ENCODE data around the gene ASPHD1. TPM values are rescaled to one million over a fixed set of nuclear protein-coding genes. Genes with fewer than 3 reads are reported as not detected.

Gene ASPHD1
- total RNA-seq, 4 donors from 2014 or later, result 0.42 TPM; not detected in 3

DNA sequence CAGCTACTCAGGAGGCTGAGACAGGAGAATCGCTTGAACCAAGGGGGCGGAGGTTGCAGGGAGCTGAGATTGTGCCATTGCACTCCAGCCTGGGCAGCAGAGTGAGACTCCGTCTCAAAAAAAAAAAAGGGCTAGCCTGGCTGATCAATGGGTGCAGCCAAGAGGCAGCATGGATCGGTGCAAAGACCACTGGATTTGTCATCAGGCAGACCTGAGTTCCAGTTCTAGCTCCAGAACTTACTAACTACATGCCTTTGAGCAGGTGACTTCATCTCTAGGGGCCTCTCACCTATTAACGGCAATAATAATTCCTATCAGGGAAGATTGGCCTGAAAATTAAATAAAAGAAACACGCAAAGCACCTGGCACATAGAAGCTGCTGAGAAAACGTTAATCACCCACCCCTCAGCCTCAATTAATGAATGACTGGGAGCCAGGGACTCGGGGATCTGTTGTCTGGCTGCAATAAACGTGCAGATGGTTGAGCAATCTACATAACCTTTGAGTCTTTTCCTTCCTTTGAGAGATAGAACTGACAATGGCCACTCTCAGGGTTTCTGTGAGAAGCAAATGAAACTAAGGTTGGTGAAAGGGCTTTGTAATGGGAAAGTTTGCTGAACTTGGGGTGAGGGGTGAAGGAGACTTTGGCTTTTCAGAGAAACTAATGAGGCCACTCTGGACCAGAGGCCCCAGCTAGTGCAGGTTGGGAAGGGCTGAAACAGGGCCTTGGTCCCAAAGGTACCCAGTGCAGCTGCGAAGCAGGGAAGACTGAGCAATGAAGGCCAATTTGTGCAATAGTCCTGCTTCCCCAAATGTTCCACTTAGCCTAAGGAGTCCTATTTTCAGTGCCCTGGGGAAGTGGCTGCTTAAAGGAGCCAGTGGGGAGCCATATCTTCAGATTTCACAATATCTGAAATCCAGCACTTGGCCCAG, 8.5 kb upstream of the ASPHD1 start:
- H3K27me3 ChIP-seq, result peaks cover 21% of the 10 kb centered on the region
- TF ChIP-seq, protein P1, sequence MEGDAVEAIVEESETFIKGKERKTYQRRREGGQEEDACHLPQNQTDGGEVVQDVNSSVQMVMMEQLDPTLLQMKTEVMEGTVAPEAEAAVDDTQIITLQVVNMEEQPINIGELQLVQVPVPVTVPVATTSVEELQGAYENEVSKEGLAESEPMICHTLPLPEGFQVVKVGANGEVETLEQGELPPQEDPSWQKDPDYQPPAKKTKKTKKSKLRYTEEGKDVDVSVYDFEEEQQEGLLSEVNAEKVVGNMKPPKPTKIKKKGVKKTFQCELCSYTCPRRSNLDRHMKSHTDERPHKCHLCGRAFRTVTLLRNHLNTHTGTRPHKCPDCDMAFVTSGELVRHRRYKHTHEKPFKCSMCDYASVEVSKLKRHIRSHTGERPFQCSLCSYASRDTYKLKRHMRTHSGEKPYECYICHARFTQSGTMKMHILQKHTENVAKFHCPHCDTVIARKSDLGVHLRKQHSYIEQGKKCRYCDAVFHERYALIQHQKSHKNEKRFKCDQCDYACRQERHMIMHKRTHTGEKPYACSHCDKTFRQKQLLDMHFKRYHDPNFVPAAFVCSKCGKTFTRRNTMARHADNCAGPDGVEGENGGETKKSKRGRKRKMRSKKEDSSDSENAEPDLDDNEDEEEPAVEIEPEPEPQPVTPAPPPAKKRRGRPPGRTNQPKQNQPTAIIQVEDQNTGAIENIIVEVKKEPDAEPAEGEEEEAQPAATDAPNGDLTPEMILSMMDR (IDR thresholded peaks at IDR 0.05), result no peak
- TF ChIP-seq POLR2A (IDR thresholded peaks at IDR 0.05), result no peak
- no peak for TF ChIP-seq EP300 (IDR thresholded peaks at IDR 0.05)
- no peak for TF ChIP-seq POLR2AphosphoS5 (IDR thresholded peaks at IDR 0.05)
- H3K27ac ChIP-seq, result no peak overlapping the region
- WGBS, 2 donors (ENCODE audit: low coverage in 1 of 2), result 65 to 77% methylated on average over 7 to 8 of the region's 10 CpGs
- H3K9me3 ChIP-seq, result no peaks in the 10 kb centered on the region
- H3K36me3 ChIP-seq, result no peaks in the 10 kb centered on the region
- ATAC-seq, result no peak
- no peak overlapping the region for H3K4me3 ChIP-seq
- H3K4me1 ChIP-seq, result no peaks in the 10 kb centered on the region

DNA sequence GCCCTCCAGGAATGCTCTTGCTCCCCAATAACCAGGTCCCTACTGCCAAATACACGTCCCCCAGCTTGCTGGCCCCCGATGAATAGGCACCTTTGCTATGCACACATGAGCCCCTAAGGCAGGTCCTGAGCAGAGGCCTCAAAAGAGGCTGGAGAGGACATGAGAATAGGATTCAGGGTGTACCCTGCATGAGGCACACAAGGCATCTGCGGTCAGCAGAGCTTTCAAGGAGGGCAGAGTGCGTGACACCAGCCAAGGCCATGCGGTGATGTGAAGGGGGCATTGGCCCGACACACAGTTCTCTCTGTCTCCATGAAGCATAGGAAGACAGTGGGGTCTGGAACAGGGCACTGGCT, 7.9 kb upstream of the ASPHD1 start:
- no peak overlapping the region for H3K27ac ChIP-seq
- no peaks in the 10 kb centered on the region for H3K4me1 ChIP-seq
- TF ChIP-seq, protein P1 (IDR thresholded peaks at IDR 0.05), result no peak
- no peaks in the 10 kb centered on the region for H3K9me3 ChIP-seq
- ATAC-seq, result no peak
- 90% methylated on average over 4 of the region's 6 CpGs; no CpG with 5 or more reads in 1 of the 2 donors for WGBS, 2 donors (ENCODE audit: low coverage in 1 of 2)
- H3K4me3 ChIP-seq, result no peak overlapping the region
- H3K36me3 ChIP-seq, result no peaks in the 10 kb centered on the region
- peaks cover 27% of the 10 kb centered on the region for H3K27me3 ChIP-seq

DNA sequence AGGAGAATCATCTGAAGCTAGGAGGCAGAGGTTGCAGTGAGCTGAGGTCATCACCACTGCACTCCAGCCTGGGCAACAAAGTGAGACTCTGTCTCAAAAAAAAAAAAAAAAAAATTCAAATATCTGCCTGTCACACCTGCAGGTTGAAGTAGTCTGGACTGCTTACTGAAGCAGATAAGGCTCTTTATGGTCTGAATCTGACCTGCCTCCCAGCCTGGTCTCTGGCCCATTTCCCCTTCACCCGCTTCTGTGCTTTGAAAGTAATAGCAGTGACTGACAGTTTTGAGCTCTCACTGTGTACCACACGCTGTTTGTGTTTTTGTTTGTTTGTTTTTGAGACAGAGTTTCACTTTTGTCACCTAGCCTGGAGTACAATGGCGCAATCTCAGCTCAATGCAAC, 6.7 kb upstream of the ASPHD1 start:
- WGBS, 2 donors (ENCODE audit: low coverage in 1 of 2), result 80 to 93% methylated on average over 2 to 3 of the region's 3 CpGs
- H3K4me3 ChIP-seq, result no peak overlapping the region
- TF ChIP-seq POLR2A (IDR thresholded peaks at IDR 0.05), result no peak
- TF ChIP-seq, protein P1 (IDR thresholded peaks at IDR 0.05), result no peak
- TF ChIP-seq POLR2AphosphoS5 (IDR thresholded peaks at IDR 0.05), result no peak
- TF ChIP-seq EP300 (IDR thresholded peaks at IDR 0.05), result no peak
- ATAC-seq, result no peak
- H3K36me3 ChIP-seq, result no peaks in the 10 kb centered on the region
- no peaks in the 10 kb centered on the region for H3K4me1 ChIP-seq
- H3K27me3 ChIP-seq, result peaks cover 34% of the 10 kb centered on the region
- H3K27ac ChIP-seq, result no peak overlapping the region
- H3K9me3 ChIP-seq, result no peaks in the 10 kb centered on the region

DNA sequence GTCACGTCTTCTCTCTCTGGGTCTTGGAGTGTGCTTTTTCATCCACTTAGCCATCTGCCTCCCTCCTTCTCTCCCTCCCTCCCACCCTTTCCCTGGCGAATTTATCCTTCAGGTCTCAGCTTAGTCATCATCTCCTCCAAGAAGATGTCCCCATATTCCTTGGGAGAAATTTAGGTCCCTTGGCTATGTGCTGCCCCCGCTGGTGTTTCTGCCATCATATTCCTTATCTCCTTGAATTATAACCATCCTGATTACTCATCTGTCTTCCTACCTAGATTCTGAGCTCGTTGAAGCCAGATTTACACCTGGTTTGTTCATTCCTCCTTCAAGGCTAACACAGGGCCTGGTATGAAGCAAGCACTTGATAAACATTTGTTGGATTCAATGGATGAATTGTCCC, 5.9 kb upstream of the ASPHD1 start:
- Histone ChIP-seq H3K4me1 (peaks cover 0 to 6% (median 0%) of the 10 kb centered on the region in 3 donors), H3K36me3 (no peaks in the 10 kb centered on the region), H3K4me3 (no peak overlapping the region), H3K9me3 (no peaks in the 10 kb centered on the region), H3K27ac (no peak overlapping the region), H3K27me3 (peaks cover 42% of the 10 kb centered on the region)
- 70 to 72% methylated on average over 3 to 4 of the region's 4 CpGs for WGBS, 2 donors (ENCODE audit: low coverage in 1 of 2)
- ATAC-seq, result no peak
- TF ChIP-seq POLR2A (IDR thresholded peaks at IDR 0.05) (no peak), POLR2AphosphoS5 (IDR thresholded peaks at IDR 0.05) (no peak), EP300 (IDR thresholded peaks at IDR 0.05) (no peak)
- TF ChIP-seq, protein P1 (IDR thresholded peaks at IDR 0.05), result no peak

DNA sequence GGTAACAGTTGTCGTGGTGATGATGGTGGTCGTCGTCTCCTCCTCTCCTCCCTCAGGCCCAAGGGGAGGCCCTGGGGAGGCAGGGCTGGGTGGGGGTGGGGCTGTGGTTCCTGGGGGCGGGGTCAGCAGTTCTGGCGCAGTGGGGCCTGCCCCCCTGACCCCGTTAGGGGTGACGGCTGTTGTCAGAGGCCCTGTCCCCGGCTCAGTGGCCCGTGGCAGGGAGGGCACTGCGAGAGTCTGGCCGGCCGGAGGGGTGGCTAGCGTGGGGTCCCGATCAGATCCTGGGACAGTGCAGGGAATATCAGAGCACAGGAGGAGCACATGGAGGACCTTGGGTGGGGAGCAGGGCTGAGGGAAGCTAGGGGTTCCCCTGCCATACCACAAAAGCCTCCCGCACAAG, 3.4 kb upstream of the ASPHD1 start:
- ATAC-seq, result no peak
- Histone ChIP-seq H3K9me3 (no peaks in the 10 kb centered on the region), H3K27ac (no peak overlapping the region), H3K4me1 (peaks cover 0 to 23% (median 4%) of the 10 kb centered on the region in 3 donors), H3K27me3 (peaks cover 61% of the 10 kb centered on the region), H3K36me3 (no peaks in the 10 kb centered on the region), H3K4me3 (no peak overlapping the region)
- TF ChIP-seq POLR2A (IDR thresholded peaks at IDR 0.05) (no peak), POLR2AphosphoS5 (IDR thresholded peaks at IDR 0.05) (no peak), EP300 (IDR thresholded peaks at IDR 0.05) (no peak)
- TF ChIP-seq, protein P1 (IDR thresholded peaks at IDR 0.05), result no peak
- WGBS, 2 donors (ENCODE audit: low coverage in 1 of 2), result 47 to 93% methylated on average over 1 to 3 of the region's 15 CpGs
